ENCODE data around the gene GPR142. TPM values are rescaled to one million over a fixed set of nuclear protein-coding genes. Genes with fewer than 3 reads are reported as not detected.

GPR142 gene
- polyA plus RNA-seq, 1 donor (not counting 4 experiments of a cell fraction or from before 2014, with no cell fraction given) = not detected

DNA sequence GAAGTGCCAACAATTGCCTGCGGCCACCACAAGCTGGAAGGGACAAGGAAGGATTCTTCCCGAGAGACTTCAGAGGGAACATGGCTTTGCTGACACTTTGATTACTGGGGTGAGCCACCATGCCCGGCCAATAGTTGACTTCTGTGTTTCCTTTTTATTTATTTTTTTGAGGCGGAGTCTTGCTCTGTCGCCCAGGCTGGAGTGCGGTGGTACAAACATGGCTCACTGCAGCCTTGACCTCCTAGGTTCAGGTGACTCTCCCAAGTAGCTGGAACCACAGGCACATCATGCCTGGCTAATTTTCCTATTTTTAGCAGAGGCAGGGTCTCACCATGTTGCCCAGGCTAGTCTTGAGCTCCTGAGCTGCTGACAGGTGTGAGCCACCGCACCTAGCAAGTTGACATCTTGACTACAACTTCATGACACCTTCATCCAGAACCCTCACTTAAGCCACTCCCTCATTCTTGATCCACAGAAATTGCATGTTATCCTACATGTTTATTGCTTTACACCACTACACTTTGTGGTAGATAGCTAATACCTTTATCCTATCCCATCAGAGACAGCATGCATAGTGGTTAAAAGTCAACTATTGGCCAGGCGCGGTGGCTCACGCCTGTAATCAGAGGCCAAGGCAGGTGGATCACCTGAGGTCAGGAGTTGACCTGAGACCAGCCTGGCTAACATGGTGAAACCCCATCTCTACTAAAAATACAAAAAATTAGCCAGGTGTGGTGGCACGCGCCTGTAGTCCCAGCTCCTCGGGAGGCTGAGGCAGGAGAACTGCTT lies 48.5 kb downstream of the GPR142 start:
- no peaks in the 10 kb centered on the region for H3K9me1 ChIP-seq (ENCODE audit: control insufficient read depth, extremely low read depth, insufficient read depth, low read length)
- no peaks in the 10 kb centered on the region for H3K79me2 ChIP-seq (ENCODE audit: control insufficient read depth, insufficient read depth, low read length)
- H3K4me3 ChIP-seq (ENCODE audit: control insufficient read depth in 2 of 3, extremely low read depth in 1 of 3, insufficient read depth in 2 of 3, low read depth in 1 of 3, low read length in 3 of 3) = no peak overlapping the region
- no peaks in the 10 kb centered on the region for H4K20me1 ChIP-seq (ENCODE audit: control insufficient read depth, extremely low read depth, insufficient read depth, low read length)
- H3K36me3 ChIP-seq (ENCODE audit: control insufficient read depth in 2 of 2, extremely low read depth in 1 of 2, insufficient read depth in 2 of 2, low read length in 2 of 2) = no peaks in the 10 kb centered on the region
- no peak for FAIRE-seq
- H3K27me3 ChIP-seq (ENCODE audit: control insufficient read depth, extremely low read depth, insufficient read depth, low read length) = no peaks in the 10 kb centered on the region
- H2AFZ ChIP-seq (ENCODE audit: control insufficient read depth, low read length) = no peak overlapping the region
- H3K27ac ChIP-seq (ENCODE audit: control insufficient read depth, insufficient read depth, low read length) = no peak overlapping the region
- dilution Hi-C loops (cut with MboI; ENCODE audit: extremely low pct_ligation_motif_present, low sequenced_read_pairs) = no loop called here
- peaks cover 21% of the 10 kb centered on the region for H3K4me1 ChIP-seq (ENCODE audit: control insufficient read depth, extremely low read depth, insufficient read depth, low read length)
- no peak overlapping the region for H3K4me2 ChIP-seq (ENCODE audit: control insufficient read depth, extremely low read depth, insufficient read depth, low read depth, low read length)
- no peak for TF ChIP-seq EZH2 (IDR thresholded peaks at IDR 0.05; ENCODE audit: low read length)
- TF ChIP-seq, protein P1, sequence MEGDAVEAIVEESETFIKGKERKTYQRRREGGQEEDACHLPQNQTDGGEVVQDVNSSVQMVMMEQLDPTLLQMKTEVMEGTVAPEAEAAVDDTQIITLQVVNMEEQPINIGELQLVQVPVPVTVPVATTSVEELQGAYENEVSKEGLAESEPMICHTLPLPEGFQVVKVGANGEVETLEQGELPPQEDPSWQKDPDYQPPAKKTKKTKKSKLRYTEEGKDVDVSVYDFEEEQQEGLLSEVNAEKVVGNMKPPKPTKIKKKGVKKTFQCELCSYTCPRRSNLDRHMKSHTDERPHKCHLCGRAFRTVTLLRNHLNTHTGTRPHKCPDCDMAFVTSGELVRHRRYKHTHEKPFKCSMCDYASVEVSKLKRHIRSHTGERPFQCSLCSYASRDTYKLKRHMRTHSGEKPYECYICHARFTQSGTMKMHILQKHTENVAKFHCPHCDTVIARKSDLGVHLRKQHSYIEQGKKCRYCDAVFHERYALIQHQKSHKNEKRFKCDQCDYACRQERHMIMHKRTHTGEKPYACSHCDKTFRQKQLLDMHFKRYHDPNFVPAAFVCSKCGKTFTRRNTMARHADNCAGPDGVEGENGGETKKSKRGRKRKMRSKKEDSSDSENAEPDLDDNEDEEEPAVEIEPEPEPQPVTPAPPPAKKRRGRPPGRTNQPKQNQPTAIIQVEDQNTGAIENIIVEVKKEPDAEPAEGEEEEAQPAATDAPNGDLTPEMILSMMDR (optimal IDR thresholded peaks at IDR 0.05 in 1 of 3, IDR thresholded peaks at IDR 0.05 in 1 of 3, conservative IDR thresholded peaks at IDR 0.05 in 1 of 3; ENCODE audit: extremely low read depth in 1 of 3, insufficient read depth in 2 of 3, low read length in 3 of 3) = no peak
- DNase-seq (ENCODE audit: low read depth, low spot score) = no peak
- no peaks in the 10 kb centered on the region for H3K9me3 ChIP-seq (ENCODE audit: control insufficient read depth, low read depth, low read length)
- H3K9ac ChIP-seq (ENCODE audit: control insufficient read depth, extremely low read depth, insufficient read depth, low read length) = no peak overlapping the region

DNA sequence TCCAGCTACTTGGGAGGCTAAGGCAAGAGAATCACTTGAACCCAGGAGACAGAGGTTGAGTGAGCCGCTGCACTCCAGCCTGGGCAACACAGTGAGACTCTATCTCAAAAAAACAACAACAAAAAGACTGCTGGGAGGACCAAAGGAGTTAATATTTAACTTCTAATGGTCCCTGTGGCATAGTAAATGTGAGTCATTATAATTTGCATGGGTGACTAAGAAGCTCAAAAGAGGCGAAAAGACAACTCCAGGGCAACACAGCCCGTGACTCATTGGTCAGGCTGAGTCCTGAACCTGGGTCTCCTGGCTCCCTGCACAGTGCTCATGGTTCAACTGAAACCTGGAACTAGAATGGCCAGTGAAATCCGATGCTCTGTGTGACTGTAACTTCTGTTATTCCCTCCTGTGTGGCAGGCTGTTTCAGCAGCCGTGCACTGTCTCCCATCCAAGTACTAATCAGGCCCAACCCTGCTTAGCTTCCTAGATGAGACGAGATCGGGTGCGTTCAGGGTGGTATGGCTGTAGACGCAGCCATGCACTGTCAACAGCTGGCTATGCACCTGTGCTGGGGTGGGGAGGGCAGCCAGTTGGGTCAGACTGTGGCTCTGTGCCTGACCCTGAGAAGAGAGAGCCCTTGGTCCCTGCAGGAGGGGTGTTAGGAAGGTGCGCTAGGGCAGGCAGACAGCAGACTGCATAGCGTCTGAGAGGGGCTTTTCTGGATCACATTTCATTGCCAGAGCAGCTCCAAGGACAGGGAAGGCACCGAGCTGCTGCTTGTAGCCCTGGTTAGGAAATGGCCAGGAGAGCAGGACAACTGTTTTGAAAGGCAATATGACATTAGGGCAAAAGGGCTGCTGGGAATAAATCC lies 50.1 kb downstream of the GPR142 start:
- no peaks in the 10 kb centered on the region for H3K27me3 ChIP-seq (ENCODE audit: control insufficient read depth, extremely low read depth, insufficient read depth, low read length)
- no peak overlapping the region for H2AFZ ChIP-seq (ENCODE audit: control insufficient read depth, low read length)
- H3K4me2 ChIP-seq (ENCODE audit: control insufficient read depth, extremely low read depth, insufficient read depth, low read depth, low read length) = peak overlapping the region; percentile 38
- peaks cover 21% of the 10 kb centered on the region for H3K4me1 ChIP-seq (ENCODE audit: control insufficient read depth, extremely low read depth, insufficient read depth, low read length)
- H3K9me3 ChIP-seq (ENCODE audit: control insufficient read depth, low read depth, low read length) = no peaks in the 10 kb centered on the region
- no peaks in the 10 kb centered on the region for H3K36me3 ChIP-seq (ENCODE audit: control insufficient read depth in 2 of 2, extremely low read depth in 1 of 2, insufficient read depth in 2 of 2, low read length in 2 of 2)
- no peak for DNase-seq (ENCODE audit: low read depth, low spot score)
- H3K9ac ChIP-seq (ENCODE audit: control insufficient read depth, extremely low read depth, insufficient read depth, low read length) = no peak overlapping the region
- H3K27ac ChIP-seq (ENCODE audit: control insufficient read depth, insufficient read depth, low read length) = no peak overlapping the region
- dilution Hi-C loops (cut with MboI; ENCODE audit: extremely low pct_ligation_motif_present, low sequenced_read_pairs) = no loop called here
- H3K79me2 ChIP-seq (ENCODE audit: control insufficient read depth, insufficient read depth, low read length) = no peaks in the 10 kb centered on the region
- FAIRE-seq = peak; percentile 34
- H3K9me1 ChIP-seq (ENCODE audit: control insufficient read depth, extremely low read depth, insufficient read depth, low read length) = no peaks in the 10 kb centered on the region
- TF ChIP-seq, protein P1 (optimal IDR thresholded peaks at IDR 0.05 in 1 of 3, IDR thresholded peaks at IDR 0.05 in 1 of 3, conservative IDR thresholded peaks at IDR 0.05 in 1 of 3; ENCODE audit: extremely low read depth in 1 of 3, insufficient read depth in 2 of 3, low read length in 3 of 3) = no peak
- TF ChIP-seq EZH2 (IDR thresholded peaks at IDR 0.05; ENCODE audit: low read length) = no peak
- H3K4me3 ChIP-seq (ENCODE audit: control insufficient read depth in 2 of 3, extremely low read depth in 1 of 3, insufficient read depth in 2 of 3, low read depth in 1 of 3, low read length in 3 of 3) = no peak overlapping the region
- H4K20me1 ChIP-seq (ENCODE audit: control insufficient read depth, extremely low read depth, insufficient read depth, low read length) = no peaks in the 10 kb centered on the region

Measured in keratinocyte (primary cell).